HG03432 (cell line): Measurements from ENCODE around the gene EHD3.
"Not testable (repeated sequence)": the region's sequence is repeated elsewhere in the genome, so short reads cannot be mapped to it uniquely, and the experiment has no call there.

Experiments used
- ATAC-seq: cut with Tn5 transposase; IDR thresholded peaks from one replicate; pipeline ENCODE4 v1.9.1; 2021; ENCODE audit warnings: mild to moderate bottlenecking, moderate library complexity; ENCODE audit not compliant: unreplicated experiment

The EHD3 gene

GRCh38 chr2:31283193-31283919 is 49.4 kb downstream of the EHD3 start:
- ATAC-seq: not testable (repeated sequence)

GRCh38 chr2:31284107-31284506 is 50.2 kb downstream of the EHD3 start:
- no peak for ATAC-seq

DNA sequence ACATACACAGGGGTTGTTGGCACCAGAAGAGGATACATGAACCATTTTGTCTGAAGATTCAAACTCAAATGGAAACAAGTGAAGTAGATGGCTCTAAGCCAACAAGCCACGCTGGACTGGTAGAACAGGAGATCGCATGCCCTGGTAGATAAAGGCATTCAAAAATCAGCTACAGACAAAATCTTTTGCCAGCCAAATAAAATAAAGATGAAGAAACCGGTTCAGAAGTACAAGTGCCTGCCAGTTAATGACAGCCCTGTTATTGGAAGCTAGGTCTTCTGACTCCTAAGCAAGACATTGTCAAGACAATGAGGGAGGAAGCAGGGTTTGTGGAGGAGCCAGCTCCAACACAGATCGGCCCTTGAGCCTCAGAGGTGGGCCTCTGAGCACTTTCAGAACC is 52.3 kb downstream of the EHD3 start:
- no peak for ATAC-seq

DNA sequence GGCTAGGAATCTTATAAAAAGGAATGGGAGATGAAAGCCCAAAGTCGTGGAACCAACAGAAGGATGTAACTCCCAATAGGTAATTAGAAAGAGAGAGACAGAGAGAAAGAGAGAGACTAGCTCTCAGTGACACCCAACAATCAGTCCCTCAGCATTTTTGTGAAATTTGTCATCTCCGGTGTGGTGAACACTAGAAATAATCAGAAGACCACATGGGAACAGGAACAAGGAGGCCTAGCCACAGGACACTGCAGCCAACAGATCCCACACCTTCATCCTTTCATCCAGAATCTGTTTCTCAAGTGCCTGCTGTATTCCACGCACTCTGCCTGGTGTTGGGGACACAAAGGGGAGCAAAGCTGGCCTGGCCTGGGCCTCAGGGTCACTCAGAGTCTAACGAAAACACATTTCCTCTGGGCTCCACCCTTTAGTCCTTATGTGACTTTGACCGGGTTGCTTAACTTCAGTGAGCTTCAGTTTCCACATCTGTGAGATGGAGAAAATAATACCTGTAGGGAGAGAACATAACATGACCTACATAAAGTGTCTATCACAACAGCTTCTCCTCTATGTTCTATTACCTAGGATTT is 53.1 kb downstream of the EHD3 start:
- no peak for ATAC-seq

- no peak for ATAC-seq
These were observed 53.7 kb downstream of the EHD3 start for GRCh38 chr2:31287654-31288053.

DNA sequence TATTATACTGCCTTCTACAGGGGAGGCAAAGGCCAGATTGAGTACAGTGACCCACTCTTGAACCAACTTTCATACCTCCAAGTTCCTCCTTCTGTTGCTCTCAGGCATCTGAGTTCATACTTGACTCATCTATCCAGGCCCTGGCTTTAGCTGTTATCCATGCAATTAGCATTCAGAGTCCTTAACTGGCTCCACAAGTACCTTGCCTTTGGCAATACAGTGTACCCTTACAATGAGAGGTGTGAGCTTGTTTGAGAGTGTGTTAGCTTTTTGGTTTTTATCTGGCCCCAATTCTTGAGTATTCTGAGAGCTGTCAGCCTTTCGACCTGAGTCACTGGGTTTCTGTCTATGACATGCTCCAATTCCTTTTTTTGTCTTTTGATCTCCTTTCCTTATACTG is 60.2 kb downstream of the EHD3 start:
- no peak for ATAC-seq

DNA sequence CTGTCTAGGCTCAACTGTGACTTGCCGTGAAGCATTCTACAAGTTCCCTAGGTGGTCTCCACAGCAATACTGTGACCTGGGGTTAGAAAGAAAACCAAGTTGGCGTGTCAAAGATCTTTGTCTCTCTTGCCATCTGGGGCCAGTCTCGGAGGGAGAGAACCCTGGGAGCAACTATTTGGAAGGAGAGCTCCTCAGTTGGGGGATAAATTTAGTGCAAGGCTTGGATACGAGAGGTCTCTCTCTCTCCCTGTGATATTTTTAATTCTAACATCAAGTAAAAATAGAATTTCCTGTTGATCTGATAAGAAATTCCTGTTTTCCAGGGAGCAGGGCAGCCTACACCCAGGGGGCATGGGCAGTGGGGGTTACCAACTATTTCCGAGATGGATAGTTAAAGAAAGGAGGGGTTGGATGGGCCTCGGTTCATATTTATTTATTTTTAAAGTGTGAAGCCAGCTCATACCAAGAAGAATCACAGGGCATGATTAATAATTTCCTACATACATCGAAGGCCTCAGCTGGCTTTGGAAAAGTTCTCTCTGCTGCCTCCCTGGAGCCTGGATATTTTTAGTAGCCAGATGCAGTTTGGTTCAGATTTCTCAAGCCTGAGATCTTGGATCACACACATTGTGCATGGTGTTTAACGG is 62.8 kb downstream of the EHD3 start:
- ATAC-seq: no peak

DNA sequence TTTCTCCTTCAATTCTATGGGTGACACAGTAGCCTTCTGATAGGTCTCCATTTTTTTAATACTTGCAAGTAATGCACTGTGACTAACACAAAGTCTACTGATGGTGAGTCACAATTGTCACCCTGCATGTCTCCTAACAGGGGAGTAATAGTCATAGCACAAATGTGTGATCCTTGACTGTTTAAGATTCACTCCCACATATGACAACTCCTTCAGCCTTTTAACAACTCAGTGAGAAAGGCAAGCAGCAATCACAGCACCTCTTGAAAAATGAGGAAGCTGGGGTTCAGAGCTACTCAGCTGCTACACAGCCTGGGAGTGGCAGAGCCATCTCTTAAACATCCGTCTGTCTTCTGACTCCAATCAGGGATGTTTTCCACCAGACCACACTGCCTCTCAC is 63.8 kb downstream of the EHD3 start:
- ATAC-seq: no peak

DNA sequence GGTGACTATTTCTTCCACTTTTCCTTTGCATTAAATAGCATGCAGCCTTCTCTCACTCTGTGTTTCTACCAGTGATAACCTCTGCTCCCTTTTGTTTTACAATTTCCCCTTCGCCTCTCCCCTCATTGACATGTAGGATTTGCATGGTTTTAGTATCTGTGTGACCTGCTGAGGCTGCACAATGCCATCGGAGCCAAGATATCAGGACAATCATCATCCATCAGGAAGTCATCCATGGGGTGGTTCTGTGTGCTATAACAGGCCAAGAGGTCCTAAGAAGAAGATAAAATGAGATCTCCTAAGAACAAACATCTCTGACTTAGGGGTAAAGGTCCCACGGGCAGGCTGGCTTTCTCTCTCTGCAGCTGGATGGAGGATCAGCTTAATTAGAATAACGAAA is 65.6 kb downstream of the EHD3 start:
- ATAC-seq: no peak

GRCh38 chr2:31300309-31300708 is 66.4 kb downstream of the EHD3 start:
- ATAC-seq: no peak

DNA sequence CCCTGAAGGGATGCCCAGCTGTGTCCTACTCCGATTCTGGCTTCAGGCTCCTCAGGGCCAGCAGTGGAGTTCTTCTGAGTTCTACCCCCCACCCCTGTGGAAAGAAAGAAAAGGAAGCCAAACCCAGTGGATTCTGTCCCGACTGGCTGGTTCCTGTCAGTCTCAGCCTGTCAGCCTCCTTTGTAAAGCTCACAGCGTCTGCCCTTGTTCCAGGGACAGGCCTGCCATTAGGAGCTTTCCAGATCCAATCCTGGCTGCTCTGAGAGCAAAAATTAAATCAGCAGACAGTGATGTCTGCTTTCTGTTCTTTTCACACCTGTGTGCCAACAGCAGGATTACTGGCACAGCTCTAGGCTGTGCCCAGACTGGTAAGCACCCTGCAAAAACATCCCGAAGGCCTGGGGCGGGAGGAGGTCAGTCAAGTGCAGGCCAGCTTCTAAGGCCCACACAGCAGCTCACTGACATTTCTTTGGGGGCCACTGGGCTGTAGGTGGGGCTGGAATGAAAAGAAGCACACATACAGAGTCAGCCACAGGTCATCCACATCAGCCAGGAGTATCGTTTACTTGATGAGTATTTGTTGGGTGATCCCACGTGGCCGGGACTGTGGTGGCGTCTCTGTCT is 69.1 kb downstream of the EHD3 start:
- ATAC-seq: no peak

DNA sequence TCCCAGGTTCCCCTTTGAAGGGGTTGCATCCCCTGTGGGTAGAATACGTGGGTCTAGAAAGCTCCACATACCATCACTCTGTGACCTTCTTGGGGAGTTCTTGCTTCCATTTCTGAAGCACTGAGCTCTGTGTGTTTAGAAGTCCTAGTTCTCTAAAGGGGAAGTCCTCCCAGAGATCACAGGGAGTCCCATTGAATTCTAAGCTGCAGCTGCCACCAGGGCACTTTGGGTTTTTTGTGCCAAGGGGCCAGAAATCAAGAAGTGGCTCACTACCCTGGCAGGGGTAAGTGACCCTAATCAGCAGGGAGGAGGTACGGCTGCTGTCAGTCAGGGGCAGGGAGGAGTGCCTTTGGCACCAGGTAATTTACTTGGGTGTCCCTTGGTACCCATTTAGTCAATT is 70.9 kb downstream of the EHD3 start:
- ATAC-seq: no peak

GRCh38 chr2:31312898-31313297 is 78.9 kb downstream of the EHD3 start:
- ATAC-seq: no peak

DNA sequence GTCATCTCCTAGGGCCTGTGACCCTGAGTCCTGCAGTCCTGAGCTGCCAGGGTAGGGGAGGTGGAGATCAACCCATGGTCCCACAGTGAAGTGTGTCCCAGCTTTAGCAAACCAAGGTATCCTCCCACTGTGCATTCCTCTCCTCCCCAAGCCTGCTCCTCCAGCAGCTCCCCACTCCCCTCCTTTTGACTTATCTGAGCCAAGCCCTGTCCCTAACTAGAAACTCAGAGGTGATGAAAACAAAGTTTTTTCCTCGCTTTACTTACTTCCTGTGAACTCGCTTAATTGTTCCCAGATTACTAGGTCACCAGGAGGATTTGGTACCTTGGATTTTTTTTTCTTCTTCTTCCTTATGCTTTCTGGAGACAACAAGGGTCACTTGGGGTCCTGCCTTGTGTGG is 80.8 kb downstream of the EHD3 start:
- ATAC-seq: no peak

- no peak for ATAC-seq
These were observed 83.4 kb downstream of the EHD3 start for GRCh38 chr2:31317396-31317795.

DNA sequence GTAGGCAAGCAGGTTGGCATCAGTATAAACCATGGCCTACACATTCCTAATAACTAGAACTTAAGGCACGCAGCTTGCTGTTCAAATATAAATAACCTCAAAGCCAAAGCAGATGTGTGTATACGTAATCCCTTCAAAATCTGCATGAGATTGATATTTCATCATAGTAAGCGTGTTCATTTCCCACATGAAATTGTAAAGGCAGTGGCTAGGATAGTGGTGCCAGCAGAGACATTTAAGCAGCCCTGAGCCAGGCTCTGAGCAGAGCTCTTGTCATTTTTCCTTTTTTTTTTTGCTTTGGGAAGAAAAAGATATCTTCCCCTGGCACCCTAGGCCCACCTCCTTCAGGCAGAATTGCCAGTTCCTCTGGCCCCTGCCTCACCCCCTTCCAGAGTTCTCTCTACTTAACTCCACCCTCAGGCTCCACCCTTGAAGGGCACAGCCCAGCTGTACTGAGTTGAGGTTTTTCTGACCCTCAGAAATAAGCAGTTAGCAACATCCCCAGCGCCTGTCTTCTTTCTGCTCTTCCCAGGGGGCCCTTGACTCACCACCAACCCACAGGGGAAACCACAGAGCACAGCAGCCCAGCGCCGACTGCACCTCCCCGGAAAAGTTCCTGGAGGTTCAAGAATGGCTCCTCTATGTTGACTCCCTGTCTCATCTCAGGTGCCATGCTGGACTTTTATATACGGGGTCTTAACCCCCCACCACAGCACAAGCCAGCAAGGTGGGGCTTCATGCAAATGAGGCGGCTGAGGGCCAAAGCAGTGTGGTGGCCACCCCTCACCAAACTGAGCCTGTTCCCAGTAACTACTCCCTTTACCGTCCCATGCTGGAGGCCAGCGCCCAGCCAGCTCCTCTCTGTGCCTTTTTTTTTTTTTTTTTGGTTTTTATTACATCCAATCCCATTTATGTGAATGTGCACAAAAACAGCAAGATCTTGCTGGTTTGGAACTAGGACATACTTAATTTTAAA is 84.7 kb downstream of the EHD3 start:
- ATAC-seq: peak; percentile 87
